ENCODE results near the gene C4orf50.

- TF ChIP-seq CTCF (conservative IDR thresholded peaks at IDR 0.05; ENCODE audit: low read depth, low read length) (no peak), RAD21 (IDR thresholded peaks at IDR 0.05; ENCODE audit: low read length) (no peak), CHD1 (IDR thresholded peaks at IDR 0.05; ENCODE audit: low read depth, low read length) (no peak), MAZ (IDR thresholded peaks at IDR 0.05; ENCODE audit: borderline replicate concordance, low read depth, low read length) (no peak)
These were observed 118.3 kb downstream of the C4orf50 start for GRCh38 chr4:5899881-5900280.

Measured in IMR-90 (cell line).